Kidney (tissue), 14 donors: ENCODE data around the gene SOHLH1. TPM values are rescaled to one million over a fixed set of nuclear protein-coding genes. Genes with fewer than 3 reads are reported as not detected.

Experiments used
- DNase-seq, 5 donors: peaks; one replicate each; pipeline ENCODE4 v3.0.0-alpha.2; 2013 to 2020
- FAIRE-seq: peaks from 2 replicates; lab custom pipeline; 2012; peaks lifted over from hg19 to GRCh38; lab: Jason Lieb, UNC
- H3K27ac ChIP-seq, 2 donors: one replicate each; pipeline ENCODE4 v1.7.0; 2013; ENCODE audit warnings: low read depth in 2 of 2, low read length in 2 of 2, inconsistent platforms in 1 of 2
- H3K27me3 ChIP-seq: one replicate; pipeline ENCODE4 v1.7.1; 2013; ENCODE audit warnings: low read length, inconsistent platforms; ENCODE audit not compliant: control insufficient read depth, insufficient read depth
- H3K36me3 ChIP-seq, 3 donors: one replicate each; pipeline versions ENCODE4 v1.7.0 to v1.7.1; 2013; ENCODE audit warnings: low read length in 3 of 3, control low read depth in 1 of 3, inconsistent platforms in 1 of 3; ENCODE audit not compliant: insufficient read depth in 3 of 3, control insufficient read depth in 2 of 3
- H3K4me1 ChIP-seq, 3 donors: one replicate each; pipeline versions ENCODE4 v1.7.0 to v1.7.1; 2013; ENCODE audit warnings: low read length in 3 of 3, inconsistent platforms in 1 of 3, low read depth in 1 of 3; ENCODE audit not compliant: control insufficient read depth in 2 of 3, insufficient read depth in 2 of 3
- H3K4me3 ChIP-seq, 3 donors: one replicate each; pipeline versions ENCODE4 v1.7.0 to v1.8.1; 2013; ENCODE audit warnings: low read length in 3 of 3, control low read depth in 1 of 3, inconsistent platforms in 1 of 3
- H3K9ac ChIP-seq, 3 donors: one replicate each; pipeline versions ENCODE4 v1.7.0 to v1.7.1; 2013; ENCODE audit warnings: low read length in 3 of 3, control low read depth in 1 of 3, inconsistent platforms in 1 of 3
- H3K9me3 ChIP-seq, 3 donors: one replicate each; pipeline versions ENCODE4 v1.7.0 to v1.7.1; 2013; ENCODE audit warnings: low read length in 3 of 3, control low read depth in 1 of 3, inconsistent platforms in 1 of 3; ENCODE audit not compliant: control insufficient read depth in 2 of 3, insufficient read depth in 1 of 3
- CTCF ChIP-seq: IDR thresholded peaks from 3 replicates; pipeline ENCODE4 v1.5.1; 2012; ENCODE audit warnings: mild to moderate bottlenecking, moderate library complexity, borderline replicate concordance; ENCODE audit not compliant: insufficient read depth; ENCODE audit errors: extremely low read depth
- intact Hi-C: fragments of 100-400 bp; cut with DNase I; formaldehyde crosslinking; loops from one replicate; pipeline ENCODE4 v1.11.1; 2022
- polyA plus RNA-seq: library from polyadenylated mRNA; stranded (reverse); fragments of 350-450 nt; fragmentation: Illumina TruSeq; extraction: RNeasy Lipid Tissue Mini Kit (QIAGEN cat#74804); gene quantifications from one replicate; pipeline ENCODE4 v1.2.3, GENCODE V29; 2014; ENCODE audit warnings: low read depth, low replicate concordance; ENCODE audit not compliant: insufficient read depth
- total RNA-seq: library from RNA; stranded (reverse); fragmentation: NEBNext Ultra II Directional; extraction: Animal tissue kit (Norgen Biotek cat#: 25700); gene quantifications from one replicate; pipeline ENCODE4 v1.2.1, GENCODE V29; 2021
- donor health status: control.
- donor health status: control.
- donor health status: control.
- donor health status: control.
- donor health status: control.
- donor health status: DM: yes; HTN: yes; CAD: no.
- donor health status: Normal renal cell carcinoma (clear cell type).

SOHLH1 gene
- total and polyA plus RNA-seq, 2 donors from 2014 or later, result not detected

GRCh38 chr9:135717410-135717809 is 18.1 kb upstream of the SOHLH1 start:
- Histone ChIP-seq H3K27me3 (no peaks in the 10 kb centered on the region), H3K27ac (no peak overlapping the region), H3K36me3 (no peaks in the 10 kb centered on the region), H3K4me3 (no peak overlapping the region), H3K9me3 (no peaks in the 10 kb centered on the region), H3K4me1 (no peaks in the 10 kb centered on the region), H3K9ac (no peak overlapping the region)
- DNase-seq (no peak), FAIRE-seq (no peak)
- TF ChIP-seq CTCF, result no peak
- intact Hi-C loops, result no loop called here

GRCh38 chr9:135716045-135716444 is 16.8 kb upstream of the SOHLH1 start:
- intact Hi-C loops, result no loop called here
- Histone ChIP-seq H3K4me3 (no peak overlapping the region), H3K36me3 (no peaks in the 10 kb centered on the region), H3K9me3 (no peaks in the 10 kb centered on the region), H3K4me1 (no peaks in the 10 kb centered on the region), H3K9ac (no peak overlapping the region), H3K27me3 (no peaks in the 10 kb centered on the region), H3K27ac (no peak overlapping the region)
- TF ChIP-seq CTCF, result no peak
- DNase-seq (no peak), FAIRE-seq (no peak)

GRCh38 chr9:135715056-135715595 is 15.8 kb upstream of the SOHLH1 start:
- DNase-seq (no peak), FAIRE-seq (no peak)
- H3K27me3 ChIP-seq, result no peaks in the 10 kb centered on the region
- H3K9me3 ChIP-seq, result no peaks in the 10 kb centered on the region
- H3K36me3 ChIP-seq, result no peaks in the 10 kb centered on the region
- H3K4me3 ChIP-seq, result no peak overlapping the region
- intact Hi-C loops, result no loop called here
- H3K9ac ChIP-seq, result no peak overlapping the region
- no peak for TF ChIP-seq CTCF
- H3K27ac ChIP-seq, result no peak overlapping the region
- no peaks in the 10 kb centered on the region for H3K4me1 ChIP-seq
